MM.1S (cell line): ENCODE measurements around the gene SERPINI1.

Experiments used
- DNase-seq: peaks from one replicate; pipeline ENCODE4 v3.0.0-alpha.2; 2015
- H2AFZ ChIP-seq: fragments of 300-600 bp; sonication (generic); 2 replicates; pipeline ENCODE4 v1.6.0; 2016; ENCODE audit warnings: antibody characterized with exemption, low read length
- H3F3A ChIP-seq: fragments of 300-600 bp; sonication (generic); 2 replicates; pipeline ENCODE4 v1.6.1; 2016; ENCODE audit warnings: mild to moderate bottlenecking, antibody characterized with exemption, low read length, moderate library complexity, mixed read lengths; ENCODE audit not compliant: insufficient read depth
- H3K27ac ChIP-seq: fragments of 300-600 bp; sonication (generic); 2 replicates; pipeline ENCODE4 v1.5.1; 2016; ENCODE audit warnings: mild to moderate bottlenecking, low read length
- H3K27me3 ChIP-seq: fragments of 300-600 bp; sonication (generic); replicated peaks from 2 replicates; pipeline ENCODE4 v1.6.0; 2016; ENCODE audit warnings: low read length; ENCODE audit not compliant: insufficient read depth
- H3K36me3 ChIP-seq: fragments of 300-600 bp; sonication (generic); replicated peaks from 2 replicates; pipeline ENCODE4 v1.6.1; 2016; ENCODE audit warnings: mild to moderate bottlenecking, low read length, mixed read lengths; ENCODE audit not compliant: insufficient read depth
- H3K4me1 ChIP-seq: fragments of 300-600 bp; sonication (generic); 2 replicates; pipeline ENCODE4 v1.6.1; 2016; ENCODE audit warnings: low read length, mixed read lengths
- H3K4me2 ChIP-seq: fragments of 300-600 bp; sonication (generic); 2 replicates; pipeline ENCODE4 v1.6.0; 2016; ENCODE audit warnings: low read depth, low read length
- H3K4me3 ChIP-seq: fragments of 300-600 bp; sonication (generic); 2 replicates; pipeline ENCODE4 v1.5.1; 2016; ENCODE audit warnings: low read length, mixed read lengths
- H3K79me2 ChIP-seq: fragments of 300-600 bp; sonication (generic); 2 replicates; pipeline ENCODE4 v1.6.1; 2016; ENCODE audit warnings: mixed run types, low read length, mixed read lengths
- H3K9ac ChIP-seq: fragments of 300-600 bp; sonication (generic); 2 replicates; pipeline ENCODE4 v1.6.1; 2016; ENCODE audit warnings: low read length, mixed read lengths
- H3K9me2 ChIP-seq: fragments of 300-600 bp; sonication (generic); replicated peaks from 2 replicates; pipeline ENCODE4 v1.6.1; 2016; ENCODE audit warnings: mild to moderate bottlenecking, low read length, mixed read lengths; ENCODE audit not compliant: insufficient read depth
- H3K9me3 ChIP-seq: fragments of 300-600 bp; sonication (generic); replicated peaks from 2 replicates; pipeline ENCODE4 v1.6.1; 2016; ENCODE audit warnings: mild to moderate bottlenecking, low read length, mixed read lengths; ENCODE audit not compliant: insufficient read depth
- H4K20me1 ChIP-seq: fragments of 300-600 bp; sonication (generic); 2 replicates; pipeline ENCODE4 v1.6.1; 2016; ENCODE audit warnings: mild to moderate bottlenecking, low read length, moderate library complexity, mixed read lengths; ENCODE audit not compliant: insufficient read depth
- EZH2 ChIP-seq: fragments of 300-600 bp; sonication (generic); optimal IDR thresholded peaks from 2 replicates; pipeline ENCODE3; 2017; ENCODE audit warnings: low read depth, mild to moderate bottlenecking, antibody characterized with exemption, low read length, mixed read lengths
- EZH2phosphoT487 ChIP-seq: fragments of 300-600 bp; sonication (generic); IDR thresholded peaks from 2 replicates; pipeline ENCODE4 v1.6.1; 2018; ENCODE audit warnings: antibody characterized with exemption, low read length
- TF ChIP-seq, protein P1 (sequence below): fragments of 300-600 bp; sonication (generic); IDR thresholded peaks from 2 replicates; pipeline ENCODE4 v1.5.1; 2016; ENCODE audit warnings: antibody characterized with exemption, low read length, mixed read lengths

SERPINI1 gene

DNA sequence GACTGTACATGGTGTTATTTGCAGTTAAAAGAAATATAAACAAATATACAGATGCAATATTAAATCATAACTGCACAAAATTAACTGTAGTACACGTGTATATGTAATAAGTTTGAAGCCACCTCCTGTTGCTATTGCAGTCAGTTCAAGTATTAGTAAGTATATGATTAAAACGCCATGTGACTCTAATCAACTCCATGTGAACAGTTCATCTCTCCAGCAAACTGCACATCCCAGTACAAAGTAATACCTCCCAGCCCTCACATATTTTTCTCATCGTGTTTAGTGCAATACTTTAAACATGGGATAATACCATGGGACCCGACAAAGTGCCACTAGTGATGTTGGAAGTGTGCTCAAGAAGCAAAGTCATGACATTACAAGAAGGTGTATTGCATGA lies 35.5 kb upstream of the SERPINI1 start:
- TF ChIP-seq, protein P1, sequence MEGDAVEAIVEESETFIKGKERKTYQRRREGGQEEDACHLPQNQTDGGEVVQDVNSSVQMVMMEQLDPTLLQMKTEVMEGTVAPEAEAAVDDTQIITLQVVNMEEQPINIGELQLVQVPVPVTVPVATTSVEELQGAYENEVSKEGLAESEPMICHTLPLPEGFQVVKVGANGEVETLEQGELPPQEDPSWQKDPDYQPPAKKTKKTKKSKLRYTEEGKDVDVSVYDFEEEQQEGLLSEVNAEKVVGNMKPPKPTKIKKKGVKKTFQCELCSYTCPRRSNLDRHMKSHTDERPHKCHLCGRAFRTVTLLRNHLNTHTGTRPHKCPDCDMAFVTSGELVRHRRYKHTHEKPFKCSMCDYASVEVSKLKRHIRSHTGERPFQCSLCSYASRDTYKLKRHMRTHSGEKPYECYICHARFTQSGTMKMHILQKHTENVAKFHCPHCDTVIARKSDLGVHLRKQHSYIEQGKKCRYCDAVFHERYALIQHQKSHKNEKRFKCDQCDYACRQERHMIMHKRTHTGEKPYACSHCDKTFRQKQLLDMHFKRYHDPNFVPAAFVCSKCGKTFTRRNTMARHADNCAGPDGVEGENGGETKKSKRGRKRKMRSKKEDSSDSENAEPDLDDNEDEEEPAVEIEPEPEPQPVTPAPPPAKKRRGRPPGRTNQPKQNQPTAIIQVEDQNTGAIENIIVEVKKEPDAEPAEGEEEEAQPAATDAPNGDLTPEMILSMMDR: no peak
- TF ChIP-seq EZH2 (no peak), EZH2phosphoT487 (no peak)
- H3K4me1 ChIP-seq: 0 out of 2 replicates have a peak, but pooled peaks cover 4% of the 10 kb centered on the region
- H3K9ac ChIP-seq: no peak overlapping the region
- H4K20me1 ChIP-seq: no peaks in the 10 kb centered on the region; the same call in 1 of the 2 replicates
- H3K4me3 ChIP-seq: no peak overlapping the region
- no peaks in the 10 kb centered on the region for H3K9me3 ChIP-seq
- H3K36me3 ChIP-seq: 0 out of 2 replicates have a peak, but pooled peaks cover 4% of the 10 kb centered on the region
- no peak overlapping the region for H2AFZ ChIP-seq
- no peak overlapping the region for H3K4me2 ChIP-seq
- 0 out of 2 replicates have a peak, but pooled peaks cover 5% of the 10 kb centered on the region for H3K79me2 ChIP-seq
- no peak overlapping the region for H3K27ac ChIP-seq
- no peaks in the 10 kb centered on the region for H3K27me3 ChIP-seq
- no peaks in the 10 kb centered on the region for H3K9me2 ChIP-seq
- DNase-seq: no peak
- no peaks in the 10 kb centered on the region for H3F3A ChIP-seq

DNA sequence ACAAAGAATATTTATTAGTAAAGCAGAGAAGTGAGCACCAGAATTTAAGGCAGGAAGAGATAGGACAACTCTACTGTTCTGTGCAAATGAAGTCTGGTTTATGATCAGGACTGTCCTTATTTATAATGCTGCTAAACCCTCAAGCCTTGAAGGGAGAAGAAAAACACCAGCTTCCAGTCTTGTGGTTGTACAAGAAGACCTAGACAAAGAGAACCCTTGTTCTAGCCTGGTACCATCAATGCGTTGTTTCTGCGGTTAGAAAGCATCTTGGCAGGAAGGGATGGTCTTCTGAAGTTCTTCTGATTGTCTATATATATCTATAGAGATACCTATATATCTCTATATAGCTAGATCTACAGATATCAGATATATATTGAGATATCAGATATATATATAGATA lies 34.6 kb upstream of the SERPINI1 start:
- Histone ChIP-seq H3K4me3 (no peak overlapping the region), H2AFZ (no peak overlapping the region), H4K20me1 (no peaks in the 10 kb centered on the region; the same call in 1 of the 2 replicates), H3F3A (no peaks in the 10 kb centered on the region), H3K27ac (no peak overlapping the region), H3K79me2 (0 out of 2 replicates have a peak, but pooled peaks cover 7% of the 10 kb centered on the region), H3K36me3 (0 out of 2 replicates have a peak, but pooled peaks cover 4% of the 10 kb centered on the region), H3K27me3 (no peaks in the 10 kb centered on the region), H3K4me1 (0 out of 2 replicates have a peak, but pooled peaks cover 4% of the 10 kb centered on the region), H3K9ac (no peak overlapping the region), H3K9me3 (no peaks in the 10 kb centered on the region), H3K9me2 (no peaks in the 10 kb centered on the region), H3K4me2 (no peak overlapping the region)
- no peak for TF ChIP-seq EZH2
- no peak for TF ChIP-seq EZH2phosphoT487
- TF ChIP-seq, protein P1: no peak
- no peak for DNase-seq

DNA sequence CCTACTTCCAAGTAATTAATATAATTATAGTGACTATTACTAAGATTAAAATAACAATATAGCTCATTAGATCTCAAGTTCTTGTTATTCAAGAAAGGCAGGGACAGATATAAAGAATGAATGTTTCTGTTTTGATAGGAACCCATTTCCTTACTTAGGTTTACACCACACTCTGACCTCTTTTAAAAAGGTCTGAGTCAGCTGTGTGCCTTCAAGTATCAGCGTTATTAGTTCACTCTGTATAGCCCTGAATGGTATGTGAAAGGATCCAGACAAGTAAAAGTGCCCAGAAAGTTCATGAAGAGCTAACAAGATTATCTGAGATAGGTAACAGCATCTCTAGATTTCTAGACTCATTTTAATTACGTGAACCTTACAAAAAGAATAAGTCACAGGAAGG lies 29.7 kb upstream of the SERPINI1 start:
- Histone ChIP-seq H3K4me3 (no peak overlapping the region), H3K9me2 (no peaks in the 10 kb centered on the region), H3F3A (no peaks in the 10 kb centered on the region), H3K4me1 (no peaks in the 10 kb centered on the region), H3K9me3 (no peaks in the 10 kb centered on the region), H3K27me3 (no peaks in the 10 kb centered on the region), H3K4me2 (no peak overlapping the region), H3K79me2 (peaks cover 42% of the 10 kb centered on the region), H3K36me3 (no peaks in the 10 kb centered on the region), H3K27ac (no peak overlapping the region), H2AFZ (no peak overlapping the region), H4K20me1 (no peaks in the 10 kb centered on the region), H3K9ac (no peak overlapping the region)
- TF ChIP-seq, protein P1: no peak
- TF ChIP-seq EZH2: no peak
- TF ChIP-seq EZH2phosphoT487: no peak
- no peak for DNase-seq
